ENCODE results near the gene ADCY2.

The ADCY2 gene

DNA sequence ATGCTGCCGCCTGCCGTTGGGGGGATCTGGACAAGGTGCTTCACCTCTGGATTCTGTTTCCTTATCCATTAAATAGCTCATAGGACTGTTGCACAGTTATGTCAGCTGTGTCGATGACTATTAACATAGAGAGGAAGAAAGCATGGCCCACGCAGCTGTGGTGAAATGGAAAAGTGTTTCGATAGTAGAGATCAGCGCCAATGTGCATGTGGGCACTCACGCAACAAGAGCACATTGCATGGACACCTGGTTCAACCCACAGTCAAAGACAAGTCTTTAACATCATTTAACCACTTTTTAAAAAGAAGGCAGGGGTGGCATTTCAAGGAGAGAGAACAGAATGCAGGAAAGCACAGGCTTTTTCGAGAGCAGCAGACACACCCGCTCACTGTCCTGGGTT, 107.6 kb downstream of the ADCY2 start:
- DNase-seq (ENCODE audit: low read depth in 2 of 2) = no peak

DNA sequence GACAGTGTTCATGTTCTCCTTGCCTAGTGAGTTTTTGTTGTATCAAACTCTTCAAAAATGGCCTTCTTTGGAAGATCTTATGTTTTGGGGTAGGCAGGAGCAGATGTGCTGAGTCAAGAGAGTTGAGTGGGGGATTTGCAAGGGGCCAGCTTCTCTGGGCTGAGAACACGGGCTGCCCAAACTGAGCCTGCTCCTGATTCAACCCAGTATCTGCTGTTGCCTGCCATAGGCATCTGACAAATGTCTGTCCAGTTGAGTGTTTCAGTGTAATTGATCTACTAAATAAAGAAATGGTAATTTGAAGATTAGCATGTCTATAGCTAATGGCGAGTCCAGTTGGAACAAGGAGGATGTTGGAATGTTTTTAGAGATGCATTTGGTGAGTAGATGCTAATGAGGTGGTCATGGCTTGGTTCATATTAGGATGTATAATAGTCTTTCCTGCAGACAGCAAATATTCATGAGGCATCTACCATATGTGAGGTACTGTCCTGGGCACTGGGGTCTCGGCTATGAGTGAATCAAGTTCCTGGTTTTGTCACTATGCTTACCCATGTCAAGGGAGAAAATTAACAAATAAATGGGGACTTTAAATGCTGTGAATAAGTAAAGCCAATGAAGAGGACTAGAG, 119.5 kb downstream of the ADCY2 start:
- DNase-seq (ENCODE audit: low read depth in 2 of 2) = no peak

DNA sequence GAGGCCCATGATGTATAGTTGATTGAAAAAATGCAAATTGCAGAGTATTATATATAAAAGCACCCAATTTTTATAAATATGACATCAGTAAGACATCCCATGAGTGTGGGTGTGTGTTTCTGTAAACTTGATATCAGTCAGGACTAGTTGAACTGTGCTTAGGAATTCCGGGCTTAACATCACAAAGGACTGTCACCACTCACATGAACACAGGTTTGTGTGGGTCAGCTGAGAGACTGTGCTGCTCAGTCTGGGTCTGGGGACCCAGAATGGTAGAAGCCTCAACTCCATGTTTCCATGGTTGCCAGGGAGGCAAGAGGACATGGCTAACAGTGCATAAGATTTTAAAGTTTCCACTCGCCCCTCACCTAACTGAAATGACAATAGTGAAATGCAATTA, 120.3 kb downstream of the ADCY2 start:
- no peak for DNase-seq (ENCODE audit: low read depth in 2 of 2)

DNA sequence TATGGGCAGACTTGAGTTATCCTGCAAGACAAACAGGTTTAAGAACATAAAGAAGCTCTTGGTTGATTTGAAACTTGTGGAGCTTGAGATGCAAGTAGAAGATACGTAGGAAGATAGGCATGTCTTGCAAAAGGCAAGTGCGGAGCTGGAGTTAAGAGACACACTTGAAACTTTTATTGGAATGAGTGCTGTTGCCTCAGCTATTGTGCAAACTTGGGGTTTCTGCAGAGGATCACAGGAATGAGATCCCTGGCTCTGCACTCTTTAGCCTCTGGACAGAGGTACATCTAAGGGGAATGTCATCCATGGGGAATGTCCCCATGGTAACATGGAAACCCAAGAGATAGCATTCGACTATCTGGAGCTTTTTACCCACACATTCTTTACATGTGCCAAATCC, 121.1 kb downstream of the ADCY2 start:
- no peak for DNase-seq (ENCODE audit: low read depth in 2 of 2)

DNA sequence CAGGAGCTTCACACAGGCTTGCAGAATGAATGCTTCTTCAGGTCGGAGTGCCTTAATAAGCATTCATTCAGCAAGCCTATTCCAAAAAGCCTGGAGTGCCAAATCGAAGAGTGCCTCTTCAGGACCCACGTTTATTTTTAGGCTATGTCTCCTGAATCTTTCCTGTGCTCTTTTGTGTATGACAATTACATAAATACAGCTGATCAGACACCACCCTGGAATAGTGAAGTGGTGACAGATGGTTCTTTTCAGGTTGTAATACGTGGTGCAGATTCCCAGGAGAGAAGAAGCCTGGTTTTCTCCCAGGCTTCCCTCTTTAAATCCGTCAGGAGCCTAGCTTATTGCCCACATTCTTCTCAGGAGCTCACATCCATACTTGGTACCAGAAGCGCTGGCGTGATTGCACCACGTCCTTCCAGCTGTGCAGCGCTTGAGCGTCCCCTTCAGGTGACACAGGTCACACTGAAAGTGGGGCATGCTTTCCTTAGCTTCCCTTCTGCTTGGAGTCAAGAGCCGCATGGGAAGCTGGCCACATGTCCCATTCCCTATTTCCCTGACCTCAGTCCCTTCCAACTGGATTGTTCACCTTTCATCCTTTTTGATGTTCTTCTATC, 123.1 kb downstream of the ADCY2 start:
- no peak for DNase-seq (ENCODE audit: low read depth in 2 of 2)

DNA sequence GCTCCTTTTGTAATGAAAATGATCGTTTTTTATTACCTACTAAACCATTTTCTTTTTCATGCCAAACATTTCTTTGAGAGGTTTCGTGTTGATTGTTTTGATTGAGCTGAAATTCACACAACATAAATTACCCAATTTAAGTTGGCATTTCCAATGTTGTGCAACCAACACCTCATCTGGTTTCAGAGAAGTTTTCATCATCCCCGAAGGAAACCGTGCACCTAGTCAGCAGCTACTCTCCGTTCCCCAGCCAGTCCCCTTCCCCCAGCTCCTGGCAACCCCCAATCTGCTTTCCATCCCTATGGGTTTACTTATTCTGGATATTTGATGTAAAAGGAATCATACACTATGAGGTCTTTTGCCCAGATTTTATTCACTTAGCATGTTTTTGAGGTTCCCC, 123.6 kb downstream of the ADCY2 start:
- no peak for DNase-seq (ENCODE audit: low read depth in 2 of 2)

DNA sequence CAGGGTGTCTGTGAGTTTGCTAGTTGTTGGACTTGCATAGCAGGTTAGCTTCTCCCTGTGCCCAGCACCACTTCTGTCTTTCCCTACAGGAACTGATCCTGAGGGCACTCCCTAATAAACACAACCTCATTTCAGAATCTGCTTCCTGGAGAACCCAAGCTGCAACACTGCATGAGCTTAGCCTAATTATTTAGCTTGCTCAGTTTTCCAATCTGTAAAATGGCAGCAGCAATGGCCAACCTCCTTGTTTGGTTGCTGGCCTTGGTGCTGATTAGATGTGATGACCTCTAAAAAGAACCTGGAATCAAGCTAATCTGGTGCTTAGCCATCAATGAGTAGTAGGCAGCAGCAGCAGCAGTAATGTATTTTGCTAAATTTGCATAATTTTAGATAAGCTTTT, 133.9 kb downstream of the ADCY2 start:
- no peak for DNase-seq (ENCODE audit: low read depth in 2 of 2)

DNA sequence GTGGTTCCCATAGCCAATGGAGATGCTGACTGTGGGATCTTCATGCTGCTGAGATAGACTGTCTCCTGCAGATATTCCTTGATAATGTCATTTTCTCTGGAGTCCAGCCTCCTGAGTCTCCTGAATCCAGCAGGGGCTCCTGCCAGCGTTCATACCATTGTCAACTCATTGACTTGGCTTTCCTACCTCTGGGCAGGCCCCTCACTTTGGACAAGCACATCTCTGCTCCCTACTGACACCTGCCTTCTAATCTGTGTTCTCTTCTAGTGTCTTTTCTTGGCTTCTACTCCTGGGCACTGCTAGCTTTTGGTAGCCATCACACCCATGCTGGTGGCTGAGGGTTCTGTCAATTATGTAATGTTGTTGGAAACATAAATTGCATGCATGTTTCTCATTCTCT, 138.0 kb downstream of the ADCY2 start:
- DNase-seq (ENCODE audit: low read depth in 2 of 2) = no peak

DNA sequence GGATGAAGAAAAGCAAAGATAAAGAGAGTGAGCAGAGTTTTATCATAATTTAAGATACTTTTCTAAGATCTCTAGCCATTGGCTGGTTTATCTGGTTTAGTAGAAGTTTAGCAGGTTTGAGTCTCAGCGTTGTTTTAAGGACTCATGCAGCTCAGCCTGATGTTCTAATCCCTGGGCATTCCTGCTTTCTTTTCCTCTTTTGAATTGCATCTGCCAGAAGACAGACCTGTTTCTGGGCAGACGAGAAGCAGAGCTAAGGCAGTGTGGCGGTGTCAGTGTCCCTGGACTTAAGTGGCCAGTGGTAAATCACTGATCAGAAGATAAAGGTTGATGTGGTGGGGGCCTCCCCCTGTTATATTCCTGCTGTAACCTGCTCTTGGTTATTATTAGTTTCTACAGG, 138.6 kb downstream of the ADCY2 start:
- DNase-seq (ENCODE audit: low read depth in 2 of 2) = no peak

DNA sequence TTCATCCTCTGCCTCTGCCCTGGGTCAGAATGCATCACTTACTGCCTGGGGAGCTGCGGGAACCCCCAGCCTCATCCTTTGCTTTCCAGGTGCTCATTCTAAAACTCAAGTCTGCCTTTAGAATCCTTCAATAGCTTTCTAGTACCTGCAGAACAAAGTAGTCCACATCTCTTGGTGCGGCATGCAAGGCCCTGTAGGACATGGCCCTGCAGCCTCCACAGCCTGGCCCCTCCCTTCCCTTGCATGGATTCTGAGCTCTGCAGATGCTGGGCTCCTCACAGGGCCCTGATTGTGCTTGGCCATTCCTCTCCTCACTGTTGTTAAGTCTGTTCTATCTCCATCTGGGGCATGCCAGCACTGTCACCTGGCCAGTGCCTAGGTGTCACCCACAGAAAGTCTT, 141.6 kb downstream of the ADCY2 start:
- DNase-seq (ENCODE audit: low read depth in 2 of 2) = no peak

DNA sequence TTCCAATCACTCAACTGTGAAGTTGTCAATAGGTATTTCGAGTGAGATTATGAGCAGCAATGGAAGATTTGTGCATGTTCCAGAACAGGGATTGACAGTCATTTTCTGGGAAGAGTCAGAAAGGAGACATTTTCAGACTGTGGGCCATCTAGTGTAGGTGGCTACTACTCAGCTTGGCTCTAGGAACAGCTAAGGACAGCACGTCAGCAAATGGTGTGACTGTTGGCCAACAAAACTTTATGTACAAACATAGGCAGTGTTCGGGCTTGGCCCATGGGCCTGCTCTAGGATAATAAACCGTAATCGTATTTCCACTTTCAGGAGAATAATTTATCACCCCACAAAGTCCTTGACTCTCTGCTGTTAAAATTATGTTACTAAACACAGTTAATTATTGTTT, 143.6 kb downstream of the ADCY2 start:
- DNase-seq (ENCODE audit: low read depth in 2 of 2) = no peak

DNA sequence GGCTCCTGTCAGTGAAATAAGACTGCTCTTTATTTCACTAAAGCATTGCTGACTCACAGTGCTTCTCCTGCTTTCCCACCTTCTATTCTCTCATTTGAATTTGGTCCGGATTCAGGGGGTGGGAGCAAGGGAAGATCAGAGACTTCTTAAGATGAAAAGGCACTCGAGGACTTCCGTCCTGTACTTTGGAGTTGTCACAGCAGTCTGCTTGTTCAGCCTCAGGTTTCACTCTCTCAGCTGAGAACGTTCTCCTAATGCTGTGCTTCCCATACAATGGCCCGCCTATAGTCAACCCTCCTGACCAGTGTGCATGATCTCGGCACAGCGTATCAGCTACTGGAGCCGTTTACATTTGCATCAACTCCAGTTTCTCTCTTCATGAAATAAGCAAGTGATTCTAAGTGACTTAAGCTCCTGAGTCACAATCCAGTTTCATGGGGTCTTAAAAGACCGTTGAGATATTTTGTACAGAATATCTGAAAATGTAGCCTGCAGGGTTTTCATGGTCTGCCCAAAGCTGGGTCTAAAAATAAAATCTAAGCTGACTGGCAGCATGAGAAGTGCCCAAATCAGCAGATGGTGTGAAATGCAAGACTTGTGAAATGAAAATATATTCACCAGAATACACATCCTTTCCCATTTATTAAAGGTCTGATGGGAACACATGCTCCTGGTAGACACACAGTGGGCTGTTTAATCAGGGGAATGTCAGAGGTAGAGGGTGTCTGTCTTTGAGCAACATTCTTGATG, 145.0 kb downstream of the ADCY2 start:
- no peak for DNase-seq (ENCODE audit: low read depth in 2 of 2)

DNA sequence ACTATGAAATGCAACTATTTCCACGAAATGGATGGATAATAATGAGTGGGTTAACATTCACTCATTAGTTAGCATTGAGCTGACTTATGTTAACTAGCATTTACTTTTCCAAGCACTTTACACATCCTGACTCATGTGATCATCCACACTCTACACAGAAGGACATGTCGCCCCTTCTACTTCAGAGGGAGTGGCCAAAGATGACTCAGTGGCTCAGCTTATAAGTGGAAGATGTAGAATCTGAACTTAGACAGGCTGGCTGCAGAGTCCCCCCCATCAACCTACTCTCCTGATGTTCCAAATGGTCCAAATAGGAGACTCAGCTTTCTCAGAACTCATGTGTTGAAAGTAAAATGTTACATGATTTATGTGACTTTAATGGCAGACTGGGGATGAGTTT, 146.0 kb downstream of the ADCY2 start:
- DNase-seq (ENCODE audit: low read depth in 2 of 2) = no peak

DNA sequence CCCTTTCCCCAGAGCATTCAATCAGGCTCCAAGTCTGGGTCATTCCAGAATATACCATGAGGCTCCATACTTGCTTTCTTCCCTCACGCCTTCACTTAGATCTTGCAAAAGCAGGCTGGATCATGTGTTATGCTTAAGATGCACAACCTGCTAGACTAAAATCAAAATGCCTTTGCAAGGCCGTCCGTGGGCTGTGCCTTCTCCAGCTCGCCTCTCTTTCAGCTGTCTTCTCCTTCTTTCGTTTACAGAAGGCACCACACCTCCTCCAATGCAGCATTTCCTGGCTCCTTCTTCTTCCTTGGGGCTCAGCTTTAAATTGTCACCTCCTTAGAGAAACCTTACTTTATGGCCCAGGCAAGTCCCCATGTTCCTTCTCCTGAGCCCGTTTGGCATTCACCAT, 150.6 kb downstream of the ADCY2 start:
- DNase-seq (ENCODE audit: low read depth in 2 of 2) = no peak

DNA sequence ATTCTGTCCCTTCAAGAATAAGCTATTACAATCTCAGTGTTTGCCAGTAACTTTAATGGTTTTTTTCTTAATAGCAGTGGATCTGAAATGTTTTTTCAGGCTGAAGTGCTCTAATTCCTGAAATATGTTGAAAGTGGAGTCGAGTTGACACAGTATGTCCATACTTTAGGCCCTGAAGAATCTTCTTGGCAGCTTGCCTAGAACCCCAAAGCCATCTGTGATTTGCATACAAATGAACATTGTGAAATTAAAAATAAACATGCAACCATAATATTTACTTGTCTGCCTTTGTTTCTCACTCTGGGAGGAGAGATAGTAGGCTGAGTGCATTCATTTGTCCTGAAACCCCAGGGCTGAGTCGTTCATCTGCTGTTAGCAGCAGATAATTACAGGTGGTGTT, 152.7 kb downstream of the ADCY2 start:
- no peak for DNase-seq (ENCODE audit: low read depth in 2 of 2)

DNA sequence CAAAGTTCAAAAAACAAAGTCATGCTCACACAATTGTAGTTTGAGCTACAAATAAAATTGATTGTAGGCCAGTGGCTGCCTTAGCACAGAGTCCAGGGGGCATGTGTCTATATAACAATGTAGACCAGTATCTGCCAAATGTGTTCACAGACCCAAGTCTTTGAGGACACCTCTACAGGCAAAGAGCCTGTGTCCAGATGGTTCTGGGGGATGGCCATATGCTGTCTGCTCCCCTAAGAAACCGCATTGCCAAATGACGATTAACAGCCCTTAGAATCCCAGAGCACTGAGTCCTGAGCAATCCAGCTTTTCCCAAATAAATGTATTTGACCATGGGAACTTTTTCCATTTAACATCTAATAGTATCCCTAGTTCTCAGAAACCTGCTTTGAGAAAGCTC, 169.6 kb downstream of the ADCY2 start:
- DNase-seq (ENCODE audit: low read depth in 2 of 2) = no peak

DNA sequence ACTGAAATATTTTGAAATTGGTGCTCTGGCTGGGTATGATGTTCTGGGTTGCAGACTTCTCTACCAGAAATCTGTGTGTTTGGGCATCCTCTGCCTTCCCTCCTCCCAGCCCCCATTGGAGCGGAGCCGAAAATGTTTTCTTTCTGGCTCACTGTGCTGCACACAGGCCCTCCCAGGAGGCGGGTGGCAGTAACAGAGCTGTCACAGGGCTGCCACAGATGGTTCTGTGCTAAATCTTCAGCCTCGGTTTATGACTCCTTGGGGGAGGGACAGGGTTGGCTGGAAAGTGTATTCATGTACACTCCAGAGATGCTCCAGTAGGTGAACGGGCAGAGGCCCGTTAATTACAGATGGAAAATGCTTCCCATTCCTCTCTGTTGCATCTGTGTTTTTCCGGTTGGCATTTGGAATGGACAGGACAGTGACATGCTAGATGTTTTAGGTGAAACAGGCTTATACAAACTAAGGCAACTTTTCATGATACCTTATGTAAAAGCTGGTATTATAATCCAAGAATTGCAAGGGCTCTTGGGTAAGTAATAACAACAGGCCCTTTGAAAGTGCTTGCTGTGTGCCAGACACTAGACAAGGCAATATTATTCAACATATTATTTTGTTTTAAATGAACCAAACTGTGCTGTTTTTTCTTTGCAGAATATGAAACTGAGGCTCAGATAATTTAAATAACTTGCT, 180.2 kb downstream of the ADCY2 start:
- DNase-seq (ENCODE audit: low read depth in 2 of 2) = no peak

DNA sequence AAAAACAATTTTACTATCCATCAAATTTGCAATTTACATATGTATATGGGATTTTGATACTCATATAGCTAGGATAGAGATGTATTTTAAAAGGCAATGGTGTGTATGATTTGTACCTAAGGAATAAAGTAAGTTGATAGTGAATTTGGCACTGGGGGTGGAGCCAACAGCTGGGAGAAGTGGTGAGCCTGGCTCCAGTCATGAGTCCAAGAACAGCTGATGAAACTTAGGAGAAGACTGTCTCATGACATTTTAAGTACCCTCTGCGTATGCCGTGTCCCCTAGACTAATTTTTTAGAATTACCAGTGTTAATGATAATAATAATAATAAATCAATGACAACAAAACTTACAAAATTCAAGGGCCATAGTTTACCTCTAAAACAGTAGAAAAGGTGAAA, 181.4 kb downstream of the ADCY2 start:
- no peak for DNase-seq (ENCODE audit: low read depth in 2 of 2)

DNA sequence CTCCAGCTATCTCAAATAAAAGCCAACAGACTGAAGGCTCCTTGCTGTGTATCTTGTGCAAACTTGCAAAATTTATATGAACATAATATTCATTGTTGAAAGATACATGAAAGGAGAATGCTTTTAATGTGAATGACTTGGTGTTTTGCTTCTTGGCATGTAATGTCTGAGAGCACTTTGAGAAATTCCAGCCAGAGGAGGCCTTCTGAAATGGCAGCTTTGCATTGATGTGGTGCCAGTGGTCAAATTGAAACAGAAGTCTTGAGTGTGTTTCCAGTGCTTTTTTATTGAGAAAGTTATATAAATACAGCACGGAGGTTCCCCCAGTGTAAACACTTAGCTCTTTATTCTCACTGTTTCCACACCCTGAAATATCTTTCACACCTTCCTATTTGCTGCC, 182.1 kb downstream of the ADCY2 start:
- DNase-seq (ENCODE audit: low read depth in 2 of 2) = no peak

DNA sequence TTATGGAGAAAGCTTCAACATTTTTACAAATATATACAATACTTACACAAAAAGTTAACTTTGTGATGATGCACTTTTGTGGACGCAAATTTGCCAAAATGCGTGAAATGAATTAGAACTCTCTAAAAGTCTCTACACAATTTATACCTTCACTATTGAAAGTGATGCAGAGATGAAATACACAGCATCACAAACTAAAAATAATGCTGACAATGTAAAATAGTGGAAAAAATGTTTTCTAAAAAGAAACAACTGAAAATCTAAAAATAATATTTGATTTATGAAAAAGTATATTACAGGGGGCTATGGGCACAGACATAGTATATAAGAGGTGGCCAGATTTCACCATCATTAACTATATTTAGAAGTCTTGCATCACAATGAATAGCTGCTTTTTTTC, 188.8 kb downstream of the ADCY2 start:
- DNase-seq (ENCODE audit: low read depth in 2 of 2) = no peak

DNA sequence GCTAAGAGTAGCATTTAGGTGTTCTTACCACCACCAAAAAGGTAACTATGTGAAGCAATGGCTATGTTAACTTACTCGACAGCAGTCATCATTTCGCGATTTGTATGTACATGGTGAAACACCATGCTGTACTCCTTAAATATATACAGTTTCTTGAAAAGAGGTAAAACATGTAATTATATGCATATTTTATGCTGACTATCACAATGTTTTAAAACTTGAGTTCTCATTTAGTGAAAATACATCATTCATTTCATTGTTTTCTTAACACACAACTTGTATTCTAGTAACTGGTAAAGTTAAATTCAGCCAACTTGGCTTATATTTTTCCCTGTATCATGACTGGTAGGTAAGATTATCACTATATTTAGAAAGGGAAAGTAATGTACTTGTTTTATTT, 189.9 kb downstream of the ADCY2 start:
- no peak for DNase-seq (ENCODE audit: low read depth in 2 of 2)

DNA sequence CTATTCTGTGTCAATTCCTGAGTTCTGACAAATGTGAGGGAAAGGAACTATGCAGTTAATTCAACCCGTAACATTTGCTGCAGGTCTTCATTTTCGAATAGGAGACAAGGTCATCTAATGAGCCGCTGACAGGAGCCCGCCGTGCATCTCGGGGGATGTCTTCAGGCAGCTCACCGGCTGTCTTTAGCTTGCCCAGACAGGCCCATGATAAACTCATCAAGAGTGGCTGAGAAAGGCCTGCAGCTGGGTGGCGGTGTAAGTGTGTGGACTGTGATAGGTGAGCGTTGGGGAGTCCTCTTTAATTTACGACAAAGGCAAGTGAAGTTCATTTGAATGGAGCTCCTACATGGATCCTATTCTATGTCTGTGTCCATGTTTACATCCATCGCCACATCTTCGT, 190.5 kb downstream of the ADCY2 start:
- no peak for DNase-seq (ENCODE audit: low read depth in 2 of 2)

DNA sequence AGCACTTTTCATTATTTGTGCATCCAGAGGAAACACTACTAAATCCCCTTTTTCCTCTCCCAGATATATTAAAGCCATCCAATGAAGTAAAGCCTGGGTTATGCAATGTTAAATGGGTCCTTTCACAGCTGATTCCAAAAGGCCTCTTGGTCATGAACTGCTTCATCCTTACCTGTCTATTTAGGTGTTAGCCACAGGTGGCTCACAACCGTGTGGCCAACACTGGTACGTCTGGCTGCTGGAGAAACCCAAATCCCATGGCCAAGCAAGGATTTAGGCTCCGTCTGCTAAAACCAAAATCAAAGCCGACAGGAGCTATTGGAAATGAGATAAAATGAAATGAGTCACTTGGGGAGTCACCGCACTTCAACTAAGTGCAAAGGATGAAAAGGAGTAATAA, 193.9 kb downstream of the ADCY2 start:
- DNase-seq (ENCODE audit: low read depth in 2 of 2) = no peak
